Retinal pigment epithelial cell (primary cell): Measurements from ENCODE around the gene P2RY2.

ENCODE experiments used
- DNase-seq: peaks from one replicate; pipeline ENCODE4 v3.0.0-alpha.2; 2010; ENCODE audit warnings: low read depth
- H3K4me3 ChIP-seq: 2 replicates; pipeline ENCODE4 v1.5.1; 2011; ENCODE audit warnings: mild to moderate bottlenecking, low read length, control low read depth, moderate library complexity
- CTCF ChIP-seq: conservative IDR thresholded peaks from 2 replicates; pipeline ENCODE4 v1.5.1; 2011; ENCODE audit warnings: low read depth, low read length, control low read depth, inconsistent platforms

P2RY2 gene

GRCh38 chr11:73205661-73206343, 12.3 kb upstream of the P2RY2 start:
- no peak for DNase-seq
- no peak overlapping the region for H3K4me3 ChIP-seq
- no peak for TF ChIP-seq CTCF

- TF ChIP-seq CTCF, result no peak
- no peak for DNase-seq
- no peak overlapping the region for H3K4me3 ChIP-seq
Measured at GRCh38 chr11:73206801-73207200, 11.3 kb upstream of the P2RY2 start.

GRCh38 chr11:73209892-73210291, 8.2 kb upstream of the P2RY2 start:
- H3K4me3 ChIP-seq, result no peak overlapping the region
- DNase-seq, result no peak
- TF ChIP-seq CTCF, result no peak

- no peak for TF ChIP-seq CTCF
- no peak overlapping the region for H3K4me3 ChIP-seq
- DNase-seq, result no peak
Measured at GRCh38 chr11:73210916-73211667, 7.0 kb upstream of the P2RY2 start.

GRCh38 chr11:73213196-73214143, 4.6 kb upstream of the P2RY2 start:
- no peak overlapping the region for H3K4me3 ChIP-seq
- no peak for TF ChIP-seq CTCF
- no peak for DNase-seq

- no peak overlapping the region for H3K4me3 ChIP-seq
- no peak for TF ChIP-seq CTCF
- no peak for DNase-seq
Measured at GRCh38 chr11:73215191-73216134, 2.6 kb upstream of the P2RY2 start.
